ENCODE results near the gene BSN.
"Not testable (repeated sequence)": the region's sequence is repeated elsewhere in the genome, so short reads cannot be mapped to it uniquely, and the experiment has no call there.

GRCh38 chr3:49688338-49689045, 134.2 kb downstream of the BSN start:
- not testable (repeated sequence) for TF ChIP-seq CTCF, POLR2A (IDR thresholded peaks at IDR 0.05)

All from heart left ventricle (tissue), 13 donors.